ENCODE data around the gene PTPRT. TPM values are rescaled to one million over a fixed set of nuclear protein-coding genes. Genes with fewer than 3 reads are reported as not detected.

Gene PTPRT
- total and polyA plus RNA-seq, 2 of the 4 experiments (the other 2 are of a cell fraction): not detected

DNA sequence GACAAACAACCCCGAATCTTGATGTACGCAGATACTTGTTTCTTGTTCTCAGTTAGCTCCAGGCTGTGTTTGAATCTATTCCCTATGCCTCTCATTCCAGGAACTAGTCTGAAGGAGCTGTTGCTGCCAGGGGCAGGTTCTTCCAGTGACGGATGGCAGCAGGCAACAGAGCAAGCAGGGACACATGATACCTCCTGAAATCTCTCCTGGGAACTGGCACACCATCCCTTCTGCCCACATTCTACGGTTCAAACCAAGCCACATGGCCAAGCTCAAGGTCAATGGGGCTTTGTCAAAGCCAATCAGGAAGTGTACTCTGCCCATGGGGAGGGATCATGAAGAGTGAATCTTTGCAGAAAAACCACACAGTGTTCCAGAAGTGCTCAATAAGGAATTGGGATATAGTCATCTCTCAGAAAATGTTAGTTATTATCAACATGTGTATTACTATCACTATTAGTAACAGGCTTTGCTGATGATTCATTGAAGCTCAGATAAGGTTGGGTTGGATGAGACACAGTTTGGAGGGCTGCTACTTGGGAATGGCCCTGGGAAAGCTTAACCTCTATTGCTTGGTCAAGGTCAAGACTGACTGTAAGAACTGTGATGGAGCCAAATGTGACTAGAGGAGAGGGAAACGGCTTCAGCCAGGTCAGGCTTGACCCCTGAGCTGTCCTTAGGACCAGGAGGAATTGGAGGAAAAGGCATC lies 454.9 kb downstream of the PTPRT start:
- no peak overlapping the region for H4K8ac ChIP-seq (ENCODE audit: low read depth in 2 of 2, low read length in 2 of 2)
- no peaks in the 10 kb centered on the region for H3K79me1 ChIP-seq (ENCODE audit: low read depth in 1 of 2, low read length in 2 of 2)
- H3K18ac ChIP-seq (ENCODE audit: low read depth, low read length): no peak overlapping the region
- no peaks in the 10 kb centered on the region for H3K4me1 ChIP-seq (ENCODE audit: control insufficient read depth, insufficient read depth, low read length)
- H3K9me1 ChIP-seq (ENCODE audit: insufficient read depth, low read length): no peaks in the 10 kb centered on the region
- H3K56ac ChIP-seq (ENCODE audit: extremely low read depth, insufficient read depth, low read length): no peak overlapping the region
- no peak overlapping the region for H2BK5ac ChIP-seq (ENCODE audit: low read depth, low read length, poor library complexity, severe bottlenecking)
- H2AK5ac ChIP-seq (ENCODE audit: low read depth, low read length): no peak overlapping the region
- H3K9me3 ChIP-seq (ENCODE audit: control insufficient read depth, insufficient read depth, low read length): peaks cover 42% of the 10 kb centered on the region
- H2BK15ac ChIP-seq (ENCODE audit: low read depth, low read length): no peak overlapping the region
- H3K4ac ChIP-seq (ENCODE audit: low read depth, low read length): no peak overlapping the region
- no peak overlapping the region for H2AFZ ChIP-seq (replicated peaks; ENCODE audit: low read length, poor library complexity)
- intact Hi-C loops (cut with micrococcal nuclease): no loop called here
- no peak overlapping the region for H3K4me2 ChIP-seq (ENCODE audit: low read depth, low read length)
- no peak overlapping the region for H2BK20ac ChIP-seq (ENCODE audit: low read depth, low read length)
- H3K23ac ChIP-seq (ENCODE audit: low read depth, low read length): no peak overlapping the region
- H3K27ac ChIP-seq (ENCODE audit: insufficient read depth, low read length): no peak overlapping the region
- H3K27me3 ChIP-seq (ENCODE audit: control insufficient read depth, insufficient read depth, low read length): no peaks in the 10 kb centered on the region
- no peak overlapping the region for H3K4me3 ChIP-seq (ENCODE audit: insufficient read depth, low read depth, low read length)
- H4K91ac ChIP-seq (ENCODE audit: insufficient read depth, low read depth, low read length): no peak overlapping the region
- TF ChIP-seq, protein P1, sequence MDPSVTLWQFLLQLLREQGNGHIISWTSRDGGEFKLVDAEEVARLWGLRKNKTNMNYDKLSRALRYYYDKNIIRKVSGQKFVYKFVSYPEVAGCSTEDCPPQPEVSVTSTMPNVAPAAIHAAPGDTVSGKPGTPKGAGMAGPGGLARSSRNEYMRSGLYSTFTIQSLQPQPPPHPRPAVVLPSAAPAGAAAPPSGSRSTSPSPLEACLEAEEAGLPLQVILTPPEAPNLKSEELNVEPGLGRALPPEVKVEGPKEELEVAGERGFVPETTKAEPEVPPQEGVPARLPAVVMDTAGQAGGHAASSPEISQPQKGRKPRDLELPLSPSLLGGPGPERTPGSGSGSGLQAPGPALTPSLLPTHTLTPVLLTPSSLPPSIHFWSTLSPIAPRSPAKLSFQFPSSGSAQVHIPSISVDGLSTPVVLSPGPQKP (IDR thresholded peaks at IDR 0.05; ENCODE audit: borderline replicate concordance, low read depth, low read length): no peak
- TF ChIP-seq BHLHE40 (IDR thresholded peaks at IDR 0.05; ENCODE audit: low read depth, low read length): no peak
- TF ChIP-seq MAZ (IDR thresholded peaks at IDR 0.05; ENCODE audit: borderline replicate concordance, low read depth, low read length): no peak
- TF ChIP-seq, protein P2, sequence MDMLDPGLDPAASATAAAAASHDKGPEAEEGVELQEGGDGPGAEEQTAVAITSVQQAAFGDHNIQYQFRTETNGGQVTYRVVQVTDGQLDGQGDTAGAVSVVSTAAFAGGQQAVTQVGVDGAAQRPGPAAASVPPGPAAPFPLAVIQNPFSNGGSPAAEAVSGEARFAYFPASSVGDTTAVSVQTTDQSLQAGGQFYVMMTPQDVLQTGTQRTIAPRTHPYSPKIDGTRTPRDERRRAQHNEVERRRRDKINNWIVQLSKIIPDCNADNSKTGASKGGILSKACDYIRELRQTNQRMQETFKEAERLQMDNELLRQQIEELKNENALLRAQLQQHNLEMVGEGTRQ (IDR thresholded peaks at IDR 0.05; ENCODE audit: low read depth, low read length): no peak
- TF ChIP-seq RCOR1 (IDR thresholded peaks at IDR 0.05; ENCODE audit: insufficient replicate concordance, low read length): no peak
- TF ChIP-seq, protein P3, sequence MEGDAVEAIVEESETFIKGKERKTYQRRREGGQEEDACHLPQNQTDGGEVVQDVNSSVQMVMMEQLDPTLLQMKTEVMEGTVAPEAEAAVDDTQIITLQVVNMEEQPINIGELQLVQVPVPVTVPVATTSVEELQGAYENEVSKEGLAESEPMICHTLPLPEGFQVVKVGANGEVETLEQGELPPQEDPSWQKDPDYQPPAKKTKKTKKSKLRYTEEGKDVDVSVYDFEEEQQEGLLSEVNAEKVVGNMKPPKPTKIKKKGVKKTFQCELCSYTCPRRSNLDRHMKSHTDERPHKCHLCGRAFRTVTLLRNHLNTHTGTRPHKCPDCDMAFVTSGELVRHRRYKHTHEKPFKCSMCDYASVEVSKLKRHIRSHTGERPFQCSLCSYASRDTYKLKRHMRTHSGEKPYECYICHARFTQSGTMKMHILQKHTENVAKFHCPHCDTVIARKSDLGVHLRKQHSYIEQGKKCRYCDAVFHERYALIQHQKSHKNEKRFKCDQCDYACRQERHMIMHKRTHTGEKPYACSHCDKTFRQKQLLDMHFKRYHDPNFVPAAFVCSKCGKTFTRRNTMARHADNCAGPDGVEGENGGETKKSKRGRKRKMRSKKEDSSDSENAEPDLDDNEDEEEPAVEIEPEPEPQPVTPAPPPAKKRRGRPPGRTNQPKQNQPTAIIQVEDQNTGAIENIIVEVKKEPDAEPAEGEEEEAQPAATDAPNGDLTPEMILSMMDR (conservative IDR thresholded peaks at IDR 0.05; ENCODE audit: low read depth, low read length): no peak
- TF ChIP-seq SMC3 (IDR thresholded peaks at IDR 0.05; ENCODE audit: low read depth, low read length): no peak
- TF ChIP-seq RAD21 (IDR thresholded peaks at IDR 0.05; ENCODE audit: low read length): no peak
- no peak for TF ChIP-seq RFX5 (IDR thresholded peaks at IDR 0.05; ENCODE audit: low read depth, low read length)
- no peak for TF ChIP-seq CEBPB (IDR thresholded peaks at IDR 0.05; ENCODE audit: low read depth, low read length)
- no peak for TF ChIP-seq MXI1 (IDR thresholded peaks at IDR 0.05; ENCODE audit: borderline replicate concordance, low read depth, low read length)
- no peak for TF ChIP-seq POLR2A (IDR thresholded peaks at IDR 0.05; ENCODE audit: low read depth, low read length)
- no peak for TF ChIP-seq MAFK (IDR thresholded peaks at IDR 0.05; ENCODE audit: low read depth, low read length)
- no peak for TF ChIP-seq FOS (IDR thresholded peaks at IDR 0.05; ENCODE audit: low read depth, low read length)
- TF ChIP-seq NFE2L2 (IDR thresholded peaks at IDR 0.05; ENCODE audit: low read depth, low read length): no peak
- 0% methylated on average over 1 of the region's 5 CpGs; no CpG with 5 or more reads in 1 of the 2 experiments for WGBS, 2 experiments (ENCODE audit: extremely low coverage in 2 of 2, insufficient read length in 1 of 2)
- CTCF ChIA-PET: no interaction called here
- no peaks in the 10 kb centered on the region for H3K36me3 ChIP-seq (ENCODE audit: control insufficient read depth, insufficient read depth, low read length)
- no peaks in the 10 kb centered on the region for H4K20me1 ChIP-seq (ENCODE audit: insufficient read depth, low read length)
- no peak overlapping the region for H2BK120ac ChIP-seq (ENCODE audit: low read depth, low read length)
- POLR2A ChIA-PET (ENCODE audit: unreplicated experiment): no interaction called here
- no peak overlapping the region for H3K9ac ChIP-seq (ENCODE audit: low read depth, low read length)
- in situ Hi-C loops (cut with MboI; ENCODE audit: low sequenced_read_pairs): no loop called here
- ATAC-seq (ENCODE audit: low read depth) (no peak), DNase-seq (no peak)
- BruUV-seq (replicated peaks): no TSS peak
- H4K5ac ChIP-seq (ENCODE audit: low read depth, low read length): no peak overlapping the region
- dilution Hi-C loops (cut with HindIII; ENCODE audit: low sequenced_read_pairs, unreplicated experiment): no loop called here
- no peak overlapping the region for H2AK9ac ChIP-seq (replicated peaks; ENCODE audit: low read depth, low read length, poor library complexity)
- no peak overlapping the region for H3K14ac ChIP-seq (replicated peaks; ENCODE audit: low read depth, low read length)

Data from IMR-90 (cell line).